ENCODE results near the gene SLC47A2. TPM values are rescaled to one million over a fixed set of nuclear protein-coding genes. Genes with fewer than 3 reads are reported as not detected.

SLC47A2 gene
- total and polyA plus RNA-seq, 2 of the 13 experiments (the other 11 are each of a cell fraction or from before 2014, with no cell fraction given): 0.04 TPM; not detected in 1

- TF ChIP-seq, protein P1, sequence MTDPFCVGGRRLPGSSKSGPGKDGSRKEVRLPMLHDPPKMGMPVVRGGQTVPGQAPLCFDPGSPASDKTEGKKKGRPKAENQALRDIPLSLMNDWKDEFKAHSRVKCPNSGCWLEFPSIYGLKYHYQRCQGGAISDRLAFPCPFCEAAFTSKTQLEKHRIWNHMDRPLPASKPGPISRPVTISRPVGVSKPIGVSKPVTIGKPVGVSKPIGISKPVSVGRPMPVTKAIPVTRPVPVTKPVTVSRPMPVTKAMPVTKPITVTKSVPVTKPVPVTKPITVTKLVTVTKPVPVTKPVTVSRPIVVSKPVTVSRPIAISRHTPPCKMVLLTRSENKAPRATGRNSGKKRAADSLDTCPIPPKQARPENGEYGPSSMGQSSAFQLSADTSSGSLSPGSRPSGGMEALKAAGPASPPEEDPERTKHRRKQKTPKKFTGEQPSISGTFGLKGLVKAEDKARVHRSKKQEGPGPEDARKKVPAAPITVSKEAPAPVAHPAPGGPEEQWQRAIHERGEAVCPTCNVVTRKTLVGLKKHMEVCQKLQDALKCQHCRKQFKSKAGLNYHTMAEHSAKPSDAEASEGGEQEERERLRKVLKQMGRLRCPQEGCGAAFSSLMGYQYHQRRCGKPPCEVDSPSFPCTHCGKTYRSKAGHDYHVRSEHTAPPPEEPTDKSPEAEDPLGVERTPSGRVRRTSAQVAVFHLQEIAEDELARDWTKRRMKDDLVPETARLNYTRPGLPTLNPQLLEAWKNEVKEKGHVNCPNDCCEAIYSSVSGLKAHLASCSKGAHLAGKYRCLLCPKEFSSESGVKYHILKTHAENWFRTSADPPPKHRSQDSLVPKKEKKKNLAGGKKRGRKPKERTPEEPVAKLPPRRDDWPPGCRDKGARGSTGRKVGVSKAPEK (CRISPR knock-in tag; IDR thresholded peaks at IDR 0.05; ENCODE audit: borderline replicate concordance): no peak
- TF ChIP-seq ELF1 (CRISPR knock-in tag; IDR thresholded peaks at IDR 0.05) (no peak), DNMT1 (CRISPR knock-in tag; IDR thresholded peaks at IDR 0.05) (no peak), GZF1 (CRISPR knock-in tag; IDR thresholded peaks at IDR 0.05) (no peak), KDM2A (CRISPR knock-in tag; IDR thresholded peaks at IDR 0.05; ENCODE audit: borderline replicate concordance, low read depth) (peak; percentile 30; the same call in 1 of the 2 replicates), MLX (CRISPR knock-in tag; IDR thresholded peaks at IDR 0.05) (no peak), GMEB1 (CRISPR knock-in tag; IDR thresholded peaks at IDR 0.05; ENCODE audit: borderline replicate concordance) (no peak), ZSCAN25 (CRISPR knock-in tag; IDR thresholded peaks at IDR 0.05) (no peak), RFXAP (CRISPR knock-in tag; IDR thresholded peaks at IDR 0.05; ENCODE audit: borderline replicate concordance) (0 out of 2 replicates have a peak, but pooled peaks have one; percentile 7), JUND (CRISPR knock-in tag; IDR thresholded peaks at IDR 0.05) (no peak), NFIB (CRISPR knock-in tag; IDR thresholded peaks at IDR 0.05; ENCODE audit: borderline replicate concordance) (no peak), ZBTB26 (CRISPR knock-in tag; IDR thresholded peaks at IDR 0.05; ENCODE audit: borderline replicate concordance) (no peak), PLRG1 (conservative IDR thresholded peaks at IDR 0.05) (no peak)
- TF ChIP-seq, protein P2, sequence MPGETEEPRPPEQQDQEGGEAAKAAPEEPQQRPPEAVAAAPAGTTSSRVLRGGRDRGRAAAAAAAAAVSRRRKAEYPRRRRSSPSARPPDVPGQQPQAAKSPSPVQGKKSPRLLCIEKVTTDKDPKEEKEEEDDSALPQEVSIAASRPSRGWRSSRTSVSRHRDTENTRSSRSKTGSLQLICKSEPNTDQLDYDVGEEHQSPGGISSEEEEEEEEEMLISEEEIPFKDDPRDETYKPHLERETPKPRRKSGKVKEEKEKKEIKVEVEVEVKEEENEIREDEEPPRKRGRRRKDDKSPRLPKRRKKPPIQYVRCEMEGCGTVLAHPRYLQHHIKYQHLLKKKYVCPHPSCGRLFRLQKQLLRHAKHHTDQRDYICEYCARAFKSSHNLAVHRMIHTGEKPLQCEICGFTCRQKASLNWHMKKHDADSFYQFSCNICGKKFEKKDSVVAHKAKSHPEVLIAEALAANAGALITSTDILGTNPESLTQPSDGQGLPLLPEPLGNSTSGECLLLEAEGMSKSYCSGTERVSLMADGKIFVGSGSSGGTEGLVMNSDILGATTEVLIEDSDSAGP (CRISPR knock-in tag; IDR thresholded peaks at IDR 0.05; ENCODE audit: borderline replicate concordance): peak; percentile 52; the same call in 1 of the 2 replicates
- TF ChIP-seq, protein P3, sequence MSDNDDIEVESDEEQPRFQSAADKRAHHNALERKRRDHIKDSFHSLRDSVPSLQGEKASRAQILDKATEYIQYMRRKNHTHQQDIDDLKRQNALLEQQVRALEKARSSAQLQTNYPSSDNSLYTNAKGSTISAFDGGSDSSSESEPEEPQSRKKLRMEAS (IDR thresholded peaks at IDR 0.05): peak; percentile 48; the same call in 1 of the 2 replicates
- TF ChIP-seq, protein P4, sequence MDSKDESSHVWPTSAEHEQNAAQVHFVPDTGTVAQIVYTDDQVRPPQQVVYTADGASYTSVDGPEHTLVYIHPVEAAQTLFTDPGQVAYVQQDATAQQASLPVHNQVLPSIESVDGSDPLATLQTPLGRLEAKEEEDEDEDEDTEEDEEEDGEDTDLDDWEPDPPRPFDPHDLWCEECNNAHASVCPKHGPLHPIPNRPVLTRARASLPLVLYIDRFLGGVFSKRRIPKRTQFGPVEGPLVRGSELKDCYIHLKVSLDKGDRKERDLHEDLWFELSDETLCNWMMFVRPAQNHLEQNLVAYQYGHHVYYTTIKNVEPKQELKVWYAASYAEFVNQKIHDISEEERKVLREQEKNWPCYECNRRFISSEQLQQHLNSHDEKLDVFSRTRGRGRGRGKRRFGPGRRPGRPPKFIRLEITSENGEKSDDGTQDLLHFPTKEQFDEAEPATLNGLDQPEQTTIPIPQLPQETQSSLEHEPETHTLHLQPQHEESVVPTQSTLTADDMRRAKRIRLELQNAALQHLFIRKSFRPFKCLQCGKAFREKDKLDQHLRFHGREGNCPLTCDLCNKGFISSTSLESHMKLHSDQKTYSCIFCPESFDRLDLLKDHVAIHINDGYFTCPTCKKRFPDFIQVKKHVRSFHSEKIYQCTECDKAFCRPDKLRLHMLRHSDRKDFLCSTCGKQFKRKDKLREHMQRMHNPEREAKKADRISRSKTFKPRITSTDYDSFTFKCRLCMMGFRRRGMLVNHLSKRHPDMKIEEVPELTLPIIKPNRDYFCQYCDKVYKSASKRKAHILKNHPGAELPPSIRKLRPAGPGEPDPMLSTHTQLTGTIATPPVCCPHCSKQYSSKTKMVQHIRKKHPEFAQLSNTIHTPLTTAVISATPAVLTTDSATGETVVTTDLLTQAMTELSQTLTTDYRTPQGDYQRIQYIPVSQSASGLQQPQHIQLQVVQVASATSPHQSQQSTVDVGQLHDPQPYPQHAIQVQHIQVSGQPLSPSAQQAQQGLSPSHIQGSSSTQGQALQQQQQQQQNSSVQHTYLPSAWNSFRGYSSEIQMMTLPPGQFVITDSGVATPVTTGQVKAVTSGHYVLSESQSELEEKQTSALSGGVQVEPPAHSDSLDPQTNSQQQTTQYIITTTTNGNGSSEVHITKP (CRISPR knock-in tag; IDR thresholded peaks at IDR 0.05; ENCODE audit: low read depth): no peak
Measured at GRCh38 chr17:19718613-19719354, 2.4 kb upstream of the SLC47A2 start (continued).
